Hematopoietic multipotent progenitor cell treated with erythropoietin and hydrocortisone succinate and interleukin-3 and kit ligand, for 6 days (in vitro differentiated cells): ENCODE results near the gene TIAM2.
"Not testable (repeated sequence)": the region's sequence is repeated elsewhere in the genome, so short reads cannot be mapped to it uniquely, and the experiment has no call there.

Experiments
- DNase-seq: peaks from one replicate; pipeline ENCODE4 v3.0.0-alpha.2; 2015

The TIAM2 gene

GRCh38 chr6:155212106-155212505, 217.0 kb downstream of the TIAM2 start:
- DNase-seq = no peak

DNA sequence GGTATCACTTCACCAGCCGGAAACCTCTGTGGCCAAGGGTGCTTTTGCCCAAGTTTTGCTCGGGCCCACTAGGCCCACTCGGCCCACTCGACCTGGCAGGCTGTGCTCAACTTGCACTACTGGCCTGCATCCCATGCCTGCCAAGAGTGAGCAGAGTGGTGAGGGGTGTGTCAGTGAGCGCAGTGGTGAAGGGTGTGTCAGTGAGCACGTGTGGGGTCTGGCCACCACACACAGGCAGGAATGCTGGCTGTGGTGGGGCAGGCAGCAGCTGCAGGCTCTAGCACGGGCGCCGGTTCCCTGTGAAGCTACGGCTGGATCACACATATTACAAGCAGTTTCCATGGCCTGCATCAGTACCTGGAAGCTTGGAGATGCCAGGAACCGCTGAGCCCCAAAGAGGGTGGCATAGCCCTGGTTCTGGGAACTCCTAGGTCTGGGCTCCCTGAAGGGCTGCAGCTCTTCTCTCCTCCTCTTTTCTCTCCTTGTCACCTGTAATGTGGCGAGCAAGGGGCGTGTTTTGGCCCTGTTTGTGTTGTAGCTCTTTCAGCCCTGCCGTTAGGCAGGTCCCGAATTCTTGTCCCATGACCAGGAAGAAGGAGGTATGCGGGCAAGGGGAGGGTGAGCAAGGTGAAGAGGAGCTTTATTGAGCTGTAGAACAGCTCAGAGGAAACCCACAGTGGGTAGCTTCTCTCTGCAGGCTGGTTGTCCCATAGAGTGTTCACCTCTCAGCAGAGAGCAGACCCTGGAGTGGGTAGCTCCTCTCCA, 217.7 kb downstream of the TIAM2 start:
- no peak for DNase-seq

GRCh38 chr6:155213611-155214372, 218.7 kb downstream of the TIAM2 start:
- no peak for DNase-seq

GRCh38 chr6:155215906-155216305, 220.8 kb downstream of the TIAM2 start:
- no peak for DNase-seq

- DNase-seq = no peak
Observed at GRCh38 chr6:155216312-155217046, 221.4 kb downstream of the TIAM2 start.

DNA sequence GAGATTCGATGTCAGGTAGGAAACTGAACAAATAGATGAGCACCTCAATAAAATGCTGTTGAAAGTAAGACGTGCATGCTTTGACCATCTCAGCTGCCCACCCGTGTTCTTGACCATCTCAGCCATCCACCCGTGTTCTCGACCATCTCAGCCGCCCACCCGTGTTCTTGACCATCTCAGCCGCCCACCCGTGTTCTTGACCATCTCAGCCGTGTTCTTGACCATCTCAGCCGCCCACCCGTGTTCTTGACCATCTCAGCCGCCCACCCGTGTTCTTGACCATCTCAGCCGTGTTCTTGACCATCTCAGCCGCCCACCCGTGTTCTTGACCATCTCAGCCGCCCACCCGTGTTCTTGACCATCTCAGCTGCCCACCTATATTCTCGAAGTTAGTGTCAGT, 223.6 kb downstream of the TIAM2 start:
- not testable (repeated sequence) for DNase-seq

DNA sequence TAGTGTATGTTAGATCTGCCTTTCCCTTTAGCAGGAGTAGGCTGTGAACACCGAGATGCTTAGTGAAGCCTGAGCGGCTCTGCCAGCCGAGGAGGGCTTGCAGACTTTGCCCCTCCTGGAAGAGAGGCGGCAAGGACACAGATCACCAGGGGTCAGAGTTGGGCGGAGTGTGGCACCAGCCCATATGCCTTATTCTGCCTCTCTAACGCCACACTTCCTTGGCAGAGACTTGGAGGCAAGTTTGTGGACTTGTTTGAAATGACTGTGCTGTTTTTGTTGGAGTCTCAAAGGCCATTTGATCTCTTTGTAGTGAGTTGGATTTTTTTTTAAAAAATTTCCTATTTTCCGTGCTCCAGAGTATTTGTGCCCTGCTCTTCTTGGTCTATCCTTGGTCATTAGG, 224.2 kb downstream of the TIAM2 start:
- no peak for DNase-seq

- no peak for DNase-seq
Observed at GRCh38 chr6:155219858-155220301, 224.8 kb downstream of the TIAM2 start.

DNA sequence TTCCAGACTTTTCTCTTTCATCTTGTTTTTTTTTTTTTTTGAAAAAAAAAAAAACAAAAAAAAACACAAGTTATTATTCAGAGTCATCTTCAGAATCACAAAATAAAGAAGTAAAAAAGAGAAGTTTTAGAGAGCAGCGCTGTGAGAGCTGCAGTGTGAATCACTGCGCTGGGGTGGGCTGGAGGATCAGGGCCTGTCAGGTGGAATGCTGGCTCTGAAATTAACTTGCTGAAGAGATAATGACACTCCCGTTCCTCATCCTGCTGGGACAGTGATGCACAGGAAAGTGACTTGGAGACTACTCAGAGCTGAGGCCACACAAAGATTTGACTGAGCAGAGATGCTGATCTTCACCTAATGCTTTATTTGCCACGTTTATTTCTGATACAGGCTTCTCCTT, 226.0 kb downstream of the TIAM2 start:
- DNase-seq = no peak

GRCh38 chr6:155222506-155222905, 227.4 kb downstream of the TIAM2 start:
- DNase-seq = no peak

GRCh38 chr6:155223646-155224451, 228.7 kb downstream of the TIAM2 start:
- DNase-seq = peak; percentile 42

- DNase-seq = peak; percentile 15
Observed at GRCh38 chr6:155224618-155225017, 229.5 kb downstream of the TIAM2 start.

GRCh38 chr6:155227046-155227445, 231.9 kb downstream of the TIAM2 start:
- DNase-seq = no peak

GRCh38 chr6:155228546-155229166, 233.5 kb downstream of the TIAM2 start:
- DNase-seq = no peak

DNA sequence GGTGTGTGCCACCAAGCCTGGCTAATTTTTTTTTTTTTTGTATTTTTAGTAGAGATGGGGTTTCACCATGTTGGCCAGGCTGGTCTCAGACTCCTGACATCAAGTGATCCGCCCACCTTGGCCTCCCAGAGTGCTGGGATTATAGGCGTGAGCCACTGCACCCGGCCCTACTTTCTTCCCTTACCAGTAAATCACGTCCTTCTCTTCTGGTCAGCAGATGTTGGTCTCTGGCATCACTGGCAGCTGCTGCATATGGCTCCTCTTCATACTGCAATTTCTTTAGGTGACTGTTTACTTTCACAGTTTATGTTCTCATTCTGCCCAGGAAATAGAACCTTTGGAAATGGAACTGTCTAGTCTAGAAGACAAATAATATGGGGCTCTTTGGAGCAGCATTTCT, 235.9 kb downstream of the TIAM2 start:
- not testable (repeated sequence) for DNase-seq

DNA sequence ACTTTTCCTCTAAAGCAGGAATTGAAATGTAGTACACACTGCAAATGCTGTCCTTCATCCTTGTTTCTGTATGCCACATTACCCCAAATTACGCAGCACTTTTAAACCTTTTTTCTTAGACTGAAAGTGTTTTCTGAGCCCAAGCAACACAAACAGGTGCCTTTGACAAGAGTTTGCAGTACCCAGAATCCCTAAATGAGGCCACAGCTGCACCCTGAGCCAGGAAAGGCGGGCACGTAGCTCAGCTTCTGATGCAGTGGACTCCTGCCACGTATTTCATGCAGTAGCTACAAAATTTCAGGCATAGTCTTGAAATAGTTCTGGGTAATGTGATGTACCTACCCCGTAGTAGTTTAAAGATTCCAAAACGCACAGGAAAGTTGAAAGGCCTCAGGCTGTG, 237.7 kb downstream of the TIAM2 start:
- no peak for DNase-seq

GRCh38 chr6:155234167-155234566, 239.1 kb downstream of the TIAM2 start:
- DNase-seq = no peak

- DNase-seq = no peak
Observed at GRCh38 chr6:155234687-155235086, 239.6 kb downstream of the TIAM2 start.

- DNase-seq = no peak
Observed at GRCh38 chr6:155235087-155235486, 240.0 kb downstream of the TIAM2 start.

DNA sequence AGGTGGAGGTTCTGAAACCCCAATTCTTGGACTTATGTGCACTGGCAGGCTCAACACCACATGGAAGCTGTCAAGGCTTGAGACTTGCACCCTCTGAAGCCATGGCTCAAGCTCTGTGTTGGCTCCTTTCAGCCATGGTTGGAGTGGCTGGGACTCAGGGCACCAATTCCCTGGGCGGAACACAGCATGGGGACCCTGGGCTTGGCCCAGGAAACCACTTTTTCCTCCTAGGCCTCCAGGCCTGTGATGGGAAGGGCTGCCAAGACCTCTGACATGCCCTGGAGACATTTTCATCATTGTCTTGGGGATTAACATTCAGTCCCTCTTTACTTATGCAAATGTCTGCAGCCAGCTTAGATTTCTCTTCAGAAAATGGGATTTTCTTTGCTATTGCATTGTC, 242.5 kb downstream of the TIAM2 start:
- no peak for DNase-seq

DNA sequence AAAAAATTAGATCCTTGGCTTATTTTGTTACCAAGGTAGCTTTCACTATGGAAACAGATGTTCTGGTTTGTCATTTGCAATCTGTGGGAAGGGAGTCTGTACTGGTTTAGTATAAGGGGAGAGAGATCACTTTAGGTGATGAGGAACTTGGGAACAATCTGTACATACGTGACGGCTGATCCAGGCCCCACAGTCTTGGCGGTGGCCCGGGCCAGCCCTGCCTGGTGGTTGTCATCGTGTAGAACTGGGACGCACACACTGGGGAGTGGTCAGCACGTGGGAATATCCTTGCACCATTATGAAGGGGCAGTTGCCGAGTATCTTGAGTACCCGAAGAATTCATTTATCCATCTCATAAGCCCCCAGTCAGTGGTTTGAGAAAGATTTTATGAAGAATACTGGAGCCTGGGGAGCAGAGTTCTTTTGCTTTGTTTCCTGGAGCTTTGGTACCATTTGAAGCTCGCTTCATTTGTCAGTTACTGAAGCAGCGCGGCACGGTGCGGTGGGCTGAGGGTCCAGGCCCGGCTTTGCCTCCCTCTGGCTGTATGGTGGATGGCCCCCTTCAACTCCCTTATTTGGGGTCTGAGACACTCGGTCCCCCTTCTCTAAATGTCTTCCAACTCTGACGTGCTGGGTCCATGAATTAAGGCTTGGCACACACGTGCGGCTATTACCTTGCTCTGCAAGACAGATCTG, 245.9 kb downstream of the TIAM2 start:
- no peak for DNase-seq

DNA sequence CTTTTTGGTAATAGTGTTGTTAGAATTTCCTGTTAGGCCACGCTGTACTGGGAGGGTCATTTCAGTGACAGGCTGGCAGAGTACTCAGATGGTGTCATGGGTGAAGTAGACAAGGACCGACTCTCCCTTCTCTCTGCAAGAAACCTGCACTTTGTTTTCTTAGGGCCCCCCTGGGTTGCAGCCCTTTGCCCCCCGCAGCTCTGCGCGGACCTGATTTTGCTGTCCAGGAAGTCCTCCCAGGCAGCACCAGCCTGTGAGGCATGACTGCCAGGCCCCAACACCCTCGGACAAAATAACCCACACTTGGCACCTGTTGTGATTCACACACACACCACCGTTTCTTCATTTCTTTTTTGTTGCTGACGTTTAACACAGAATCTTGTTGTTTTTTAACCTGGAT, 246.9 kb downstream of the TIAM2 start:
- no peak for DNase-seq
